Measurements from ENCODE around the gene KLK5. TPM values are rescaled to one million over a fixed set of nuclear protein-coding genes. Genes with fewer than 3 reads are reported as not detected.

Gene KLK5
- polyA plus RNA-seq, 1 donor from 2014 or later = not detected

- H3K4me3 Mint-ChIP-seq = no peak overlapping the region
- H3K36me3 Mint-ChIP-seq = no peaks in the 10 kb centered on the region
- H3K27ac Mint-ChIP-seq = no peak overlapping the region
- peaks cover 4 to 8% (median 7%) of the 10 kb centered on the region in 3 donors for H3K4me1 Mint-ChIP-seq
- no peaks in the 10 kb centered on the region for H3K9me3 Mint-ChIP-seq
- H3K27me3 Mint-ChIP-seq = peaks cover 24% of the 10 kb centered on the region
Observed at GRCh38 chr19:50921426-50922316, 31.2 kb downstream of the KLK5 start.

GRCh38 chr19:50916069-50916468, 36.8 kb downstream of the KLK5 start:
- no peaks in the 10 kb centered on the region for H3K4me1 Mint-ChIP-seq
- H3K27ac Mint-ChIP-seq = no peak overlapping the region
- no peak overlapping the region for H3K4me3 Mint-ChIP-seq

DNA sequence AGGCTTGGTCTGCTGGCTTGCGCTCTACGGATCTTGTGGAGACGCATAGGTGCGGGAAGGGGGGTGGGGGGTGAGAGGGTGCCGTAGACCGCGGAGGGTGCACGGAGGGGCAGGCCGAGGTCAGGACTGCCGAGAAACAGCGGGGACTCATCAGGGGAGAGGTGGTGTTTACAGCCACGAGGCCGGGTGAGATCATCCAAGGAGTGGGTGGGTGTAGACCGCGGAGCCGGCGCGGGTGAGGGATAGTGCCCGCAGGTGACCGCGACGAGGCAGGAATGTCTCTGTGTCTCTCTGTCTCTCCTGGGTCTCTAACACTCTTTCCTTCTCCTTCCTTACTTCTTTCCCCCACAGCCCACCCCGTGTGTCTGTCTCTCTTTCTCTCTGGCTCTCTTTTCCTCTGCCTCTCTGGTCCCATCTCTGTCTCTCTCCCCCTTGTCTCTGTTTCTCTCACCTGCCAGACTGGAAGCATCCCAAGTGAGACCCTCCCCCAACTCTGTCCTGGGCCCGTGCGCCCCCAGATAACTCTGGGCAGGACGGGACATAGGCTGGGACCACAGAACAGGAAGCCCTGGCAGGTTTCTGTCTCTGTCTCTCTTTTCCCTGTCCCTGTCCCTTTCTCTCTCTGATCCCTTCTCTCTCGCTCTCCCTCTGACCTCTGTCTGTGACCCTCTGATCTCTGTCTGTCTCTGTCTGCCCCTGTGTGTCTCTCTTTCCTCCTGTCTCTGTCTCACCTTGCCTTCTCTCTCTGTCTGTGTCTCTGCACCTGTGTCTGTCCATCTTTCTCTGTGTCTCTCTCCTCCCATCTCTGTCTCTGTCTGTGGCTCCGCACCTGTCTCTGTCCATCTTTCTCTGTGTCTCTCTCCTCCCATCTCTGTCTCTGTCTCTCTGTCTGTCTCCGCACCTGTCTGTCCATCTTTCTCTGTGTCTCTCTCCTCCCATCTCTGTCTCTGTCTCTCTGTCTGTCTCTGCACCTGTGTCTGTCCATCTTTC, 39.8 kb downstream of the KLK5 start:
- Mint-ChIP-seq H3K27ac (no peak overlapping the region), H3K4me3 (no peak overlapping the region), H3K27me3 (peaks cover 34% of the 10 kb centered on the region), H3K4me1 (peaks cover 0 to 6% (median 2%) of the 10 kb centered on the region in 3 donors), H3K9me3 (no peaks in the 10 kb centered on the region), H3K36me3 (no peaks in the 10 kb centered on the region)

More at GRCh38 chr19:50916069-50916468, 36.8 kb downstream of the KLK5 start:
- Mint-ChIP-seq H3K27me3 (peaks cover 25% of the 10 kb centered on the region), H3K9me3 (no peaks in the 10 kb centered on the region), H3K36me3 (no peaks in the 10 kb centered on the region)

GRCh38 chr19:50912102-50912599, 40.7 kb downstream of the KLK5 start:
- Mint-ChIP-seq H3K36me3 (no peaks in the 10 kb centered on the region), H3K4me1 (peaks cover 0 to 6% (median 2%) of the 10 kb centered on the region in 3 donors), H3K27me3 (peaks cover 39% of the 10 kb centered on the region), H3K27ac (no peak overlapping the region), H3K9me3 (no peaks in the 10 kb centered on the region), H3K4me3 (no peak overlapping the region)

DNA sequence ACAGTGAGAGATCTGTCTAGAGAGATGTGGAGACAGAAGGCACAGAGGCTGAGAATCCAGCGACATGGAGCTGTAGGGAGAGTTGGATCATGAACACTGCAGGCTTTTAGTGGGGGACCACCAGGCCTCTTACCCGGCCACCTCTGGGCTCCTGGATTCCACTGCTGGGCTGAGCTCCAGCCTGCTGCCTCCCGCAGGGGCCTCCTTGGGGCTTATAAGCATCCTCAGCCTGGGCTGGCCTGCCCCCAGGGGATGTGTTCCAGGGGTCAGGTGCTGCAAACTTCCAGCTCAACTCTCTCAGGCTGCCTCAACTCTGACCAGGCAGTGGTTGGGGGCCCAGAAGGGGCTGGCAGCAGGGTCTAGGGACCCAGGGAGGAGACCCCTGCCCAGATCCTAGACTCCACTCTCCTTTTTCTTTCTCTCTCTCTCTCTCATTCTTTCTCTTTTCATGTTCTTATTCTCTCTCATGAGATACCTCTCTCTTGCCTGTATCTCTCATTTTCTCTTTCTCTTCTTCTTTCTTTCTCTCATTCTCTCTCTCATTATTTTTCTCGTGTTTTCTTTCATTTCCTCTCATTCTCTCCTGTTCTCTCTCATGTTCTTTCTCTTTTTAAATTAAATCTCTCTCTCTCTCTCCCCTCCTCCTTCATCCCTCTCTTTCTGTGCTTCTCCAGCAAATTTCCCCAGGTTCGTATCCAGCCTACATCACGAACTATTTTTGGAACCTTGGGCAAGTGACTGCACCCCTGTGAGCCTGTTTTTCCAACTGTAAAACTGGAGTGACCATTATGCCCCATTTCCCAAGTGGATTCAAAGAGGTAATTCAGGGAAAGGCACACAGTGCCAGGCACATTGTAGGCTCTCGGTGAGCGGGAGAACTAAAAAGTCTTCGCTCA, 41.4 kb downstream of the KLK5 start, which contains the start of gene KLK4:
KLK4 (minus strand) TSS at position 190 of the 896 bp plus-strand sequence. CDS start 657 bp downstream, outside the sequence.
- no peak within 1 kb of the TSS for H3K27ac Mint-ChIP-seq
- peaks cover 42% of the 10 kb centered on the region for H3K27me3 Mint-ChIP-seq
- H3K4me1 Mint-ChIP-seq = peaks cover 0 to 6% (median 2%) of the 10 kb centered on the region in 3 donors
- no peaks in the 10 kb centered on the region for H3K36me3 Mint-ChIP-seq
- no peaks in the 10 kb centered on the region for H3K9me3 Mint-ChIP-seq
- no peak within 1 kb of the TSS for H3K4me3 Mint-ChIP-seq

GRCh38 chr19:50910722-50911121, 42.1 kb downstream of the KLK5 start:
- Mint-ChIP-seq H3K36me3 (no peaks in the 10 kb centered on the region), H3K27me3 (peaks cover 43% of the 10 kb centered on the region), H3K4me3 (no peak overlapping the region), H3K9me3 (no peaks in the 10 kb centered on the region), H3K4me1 (peaks cover 0 to 8% (median 2%) of the 10 kb centered on the region in 3 donors), H3K27ac (no peak overlapping the region)

DNA sequence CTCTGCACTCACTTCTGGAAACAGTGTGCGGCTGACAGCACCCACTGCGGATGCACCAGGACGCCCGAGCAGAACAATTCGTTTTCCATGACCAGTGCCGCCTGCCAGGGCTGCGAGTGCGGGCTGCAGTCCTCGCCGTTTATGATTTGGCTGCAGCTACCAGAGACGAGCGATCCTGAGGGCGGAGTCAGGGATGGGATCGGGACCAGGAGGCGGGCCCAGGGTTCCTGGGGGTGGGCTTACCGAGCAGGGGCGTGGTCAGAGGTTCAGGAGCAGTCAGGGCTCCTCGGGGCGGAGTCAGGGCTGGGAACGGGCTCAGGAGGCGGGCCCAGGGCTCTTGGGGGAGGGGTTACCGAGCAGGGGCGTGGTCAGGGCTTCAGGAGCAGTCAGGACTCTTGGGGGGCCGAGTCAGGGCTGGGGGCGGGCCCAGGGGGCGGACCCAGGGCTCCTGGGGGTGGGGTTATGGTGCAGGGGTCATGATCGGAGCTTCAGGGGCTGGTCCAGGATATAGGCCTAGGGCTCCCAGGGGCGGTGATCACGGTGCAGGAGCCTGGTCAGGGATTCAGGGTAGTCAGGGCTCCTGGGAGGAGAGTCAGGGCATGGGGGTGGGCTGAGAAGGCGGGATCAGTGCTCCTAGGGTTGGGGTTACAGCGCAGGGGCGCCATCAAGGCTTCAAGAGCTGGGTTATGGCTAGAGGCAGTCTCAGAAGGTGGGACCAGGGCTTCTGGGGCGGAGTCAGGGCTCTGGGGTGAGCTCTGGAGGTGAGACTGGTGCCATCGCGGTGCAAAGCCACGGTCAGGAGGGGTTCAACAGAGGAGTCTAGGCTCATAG, 43.4 kb downstream of the KLK5 start:
- H3K27ac Mint-ChIP-seq = no peak overlapping the region

DNA sequence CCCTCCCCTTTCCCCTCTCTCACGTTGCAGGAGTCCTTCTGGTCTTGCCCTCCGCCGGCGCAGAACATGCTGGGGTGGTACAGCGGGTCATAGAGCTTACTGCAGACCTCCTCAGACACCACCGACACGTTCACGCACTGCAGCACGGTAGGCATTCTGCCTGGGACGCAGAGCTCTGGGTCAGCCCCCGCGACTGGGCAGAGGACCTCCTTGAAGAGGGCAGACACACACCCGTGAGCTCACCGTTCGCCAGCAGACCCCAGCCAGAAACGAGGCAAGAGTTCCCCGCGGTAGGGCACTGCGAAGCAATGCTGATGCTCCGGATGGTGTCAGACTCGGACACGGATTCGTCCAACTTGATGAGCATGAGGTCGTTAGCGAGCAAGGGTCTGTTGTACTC, 44.5 kb downstream of the KLK5 start:
- no peaks in the 10 kb centered on the region for H3K36me3 Mint-ChIP-seq
- H3K4me3 Mint-ChIP-seq = peak overlapping the region in 1 of 4 donors; percentile 67
- no peaks in the 10 kb centered on the region for H3K9me3 Mint-ChIP-seq
- H3K27ac Mint-ChIP-seq = no peak overlapping the region
- peaks cover 0 to 8% (median 2%) of the 10 kb centered on the region in 3 donors for H3K4me1 Mint-ChIP-seq
- H3K27me3 Mint-ChIP-seq = peaks cover 44% of the 10 kb centered on the region

More for the DNA sequence above, 43.4 kb downstream of the KLK5 start:
- H3K4me3 Mint-ChIP-seq = peak overlapping the region in 3 of 4 donors; percentile 31 to 77 (median 41)
- H3K36me3 Mint-ChIP-seq = no peaks in the 10 kb centered on the region
- H3K4me1 Mint-ChIP-seq = peaks cover 0 to 8% (median 2%) of the 10 kb centered on the region in 3 donors
- no peaks in the 10 kb centered on the region for H3K9me3 Mint-ChIP-seq
- H3K27me3 Mint-ChIP-seq = peaks cover 44% of the 10 kb centered on the region

GRCh38 chr19:50906217-50906616, 46.6 kb downstream of the KLK5 start:
- Mint-ChIP-seq H3K4me1 (peaks cover 0 to 8% (median 2%) of the 10 kb centered on the region in 3 donors), H3K27me3 (peaks cover 36% of the 10 kb centered on the region), H3K9me3 (no peaks in the 10 kb centered on the region), H3K4me3 (no peak overlapping the region), H3K27ac (peak overlapping the region in 1 of 3 donors; percentile 54), H3K36me3 (no peaks in the 10 kb centered on the region)

DNA sequence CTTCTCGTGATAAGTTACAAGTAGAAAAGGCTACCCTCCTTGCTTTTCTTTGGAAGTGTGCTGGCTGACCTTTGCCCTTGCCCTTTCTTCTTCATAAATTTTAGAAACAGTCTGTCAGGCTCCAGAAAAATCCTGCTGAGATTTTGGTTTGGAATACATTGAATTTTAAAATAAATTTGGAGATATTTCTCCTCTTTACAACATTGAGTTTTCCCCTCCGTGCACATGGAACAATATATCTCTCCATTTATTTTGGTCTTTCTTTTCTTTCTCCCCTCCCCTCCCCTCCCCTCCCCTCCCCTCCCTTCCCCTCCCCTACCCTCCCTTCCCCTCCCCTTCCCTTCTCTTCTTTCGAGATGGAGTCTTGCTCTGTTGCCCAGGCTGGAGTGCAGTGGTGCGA, 50.2 kb downstream of the KLK5 start:
- H3K4me1 Mint-ChIP-seq = peaks cover 3 to 6% (median 5%) of the 10 kb centered on the region in 3 donors
- peaks cover 1% of the 10 kb centered on the region for H3K36me3 Mint-ChIP-seq
- peaks cover 11% of the 10 kb centered on the region for H3K27me3 Mint-ChIP-seq
- no peaks in the 10 kb centered on the region for H3K9me3 Mint-ChIP-seq
- no peak overlapping the region for H3K27ac Mint-ChIP-seq
- peak overlapping the region in 1 of 4 donors; percentile 52 for H3K4me3 Mint-ChIP-seq

DNA sequence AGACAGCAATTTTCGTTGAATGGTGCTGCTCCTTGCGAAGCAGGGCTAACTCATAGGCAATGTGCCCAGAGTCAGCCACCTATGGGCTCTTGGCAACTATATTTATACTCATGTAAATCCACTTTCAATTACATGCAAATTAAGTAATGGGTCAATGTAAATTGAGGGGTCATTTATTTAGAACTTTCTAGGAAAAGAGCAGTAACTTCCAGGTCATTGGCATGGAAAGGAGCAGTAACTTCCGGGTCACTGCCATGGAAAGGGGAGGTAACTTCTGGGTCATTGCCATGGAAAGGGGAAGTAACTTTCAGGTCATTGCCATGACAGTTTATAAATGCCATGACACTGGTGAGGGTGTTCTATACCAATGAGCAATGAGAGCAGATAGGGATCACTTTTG, 53.3 kb downstream of the KLK5 start:
- no peaks in the 10 kb centered on the region for H3K9me3 Mint-ChIP-seq
- peaks cover 10 to 20% (median 20%) of the 10 kb centered on the region in 3 donors for H3K4me1 Mint-ChIP-seq
- no peak overlapping the region for H3K4me3 Mint-ChIP-seq
- peak overlapping the region in 1 of 3 donors; percentile 15 for H3K27ac Mint-ChIP-seq
- H3K36me3 Mint-ChIP-seq = peaks cover 1% of the 10 kb centered on the region
- peaks cover 4% of the 10 kb centered on the region for H3K27me3 Mint-ChIP-seq

DNA sequence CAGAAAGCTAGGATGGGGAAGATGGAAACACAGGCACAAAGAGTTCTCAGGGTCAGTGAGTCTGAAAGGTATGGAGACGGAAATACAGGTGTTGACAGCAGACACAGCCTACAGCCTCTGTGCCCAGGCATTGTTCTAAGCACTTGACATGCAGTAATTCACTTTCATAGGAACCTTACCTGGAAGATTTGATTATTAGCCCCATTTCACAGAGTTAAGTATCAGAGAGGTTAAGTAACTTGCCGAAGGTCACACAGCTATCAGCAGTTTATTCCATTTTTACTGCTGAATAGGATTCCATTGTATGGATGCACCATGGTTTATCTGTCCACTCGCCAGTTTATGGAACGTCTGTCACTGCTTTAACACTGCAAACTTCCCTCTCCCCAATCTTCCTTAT, 54.8 kb downstream of the KLK5 start:
- Mint-ChIP-seq H3K9me3 (no peaks in the 10 kb centered on the region), H3K4me3 (peak overlapping the region in 1 of 4 donors; percentile 30), H3K4me1 (peaks cover 10 to 20% (median 20%) of the 10 kb centered on the region in 3 donors)

DNA sequence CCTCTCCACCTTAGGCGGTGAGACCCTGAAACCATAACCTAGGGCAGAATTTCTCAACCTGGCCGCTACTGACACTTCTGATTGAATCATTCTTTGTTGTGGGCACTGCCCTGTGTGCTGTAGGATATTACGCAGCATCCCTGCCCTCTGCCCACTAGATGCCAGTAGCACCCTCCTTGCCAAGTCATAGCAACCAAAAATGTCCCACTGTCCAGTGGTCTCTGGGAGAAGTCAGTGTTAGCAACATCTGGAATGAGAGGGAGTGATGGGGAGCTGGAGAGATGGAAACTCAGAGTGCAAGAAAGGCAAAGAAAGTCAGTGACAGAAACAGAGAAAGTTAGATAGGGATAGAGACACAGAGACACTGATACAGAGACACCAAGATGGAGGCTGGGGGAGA, 55.2 kb downstream of the KLK5 start:
- peaks cover 4% of the 10 kb centered on the region for H3K27me3 Mint-ChIP-seq
- H3K36me3 Mint-ChIP-seq = peaks cover 3% of the 10 kb centered on the region
- no peaks in the 10 kb centered on the region for H3K9me3 Mint-ChIP-seq
- peaks cover 10 to 20% (median 20%) of the 10 kb centered on the region in 3 donors for H3K4me1 Mint-ChIP-seq
- H3K4me3 Mint-ChIP-seq = peak overlapping the region in 2 of 4 donors; percentile 30 to 67
- peak overlapping the region; percentile 9 to 94 (median 41) for H3K27ac Mint-ChIP-seq

More for the DNA sequence above, 54.8 kb downstream of the KLK5 start:
- Mint-ChIP-seq H3K27me3 (peaks cover 4% of the 10 kb centered on the region), H3K27ac (peak overlapping the region; percentile 9 to 94 (median 41)), H3K36me3 (peaks cover 3% of the 10 kb centered on the region)

All from IgD-negative memory B cell (primary cell).